ENCODE data around the gene C9. TPM values are rescaled to one million over a fixed set of nuclear protein-coding genes. Genes with fewer than 3 reads are reported as not detected.

C9 gene
- total and polyA plus RNA-seq, 2 of the 4 experiments (the other 2 are of a cell fraction): not detected

- dilution Hi-C loops (cut with HindIII; ENCODE audit: low sequenced_read_pairs, unreplicated experiment) (no loop called here), in situ Hi-C loops (cut with MboI; ENCODE audit: low sequenced_read_pairs) (loop anchor here (25.0 kb wide), 1 partner anchor 914 kb away; no protein-coding TSS in a partner anchor), intact Hi-C loops (cut with micrococcal nuclease) (no loop called here)
- Histone ChIP-seq H4K8ac (ENCODE audit: low read depth in 2 of 2, low read length in 2 of 2) (no peak overlapping the region), H2AK5ac (ENCODE audit: low read depth, low read length) (no peak overlapping the region), H4K20me1 (ENCODE audit: insufficient read depth, low read length) (no peaks in the 10 kb centered on the region), H2AK9ac (replicated peaks; ENCODE audit: low read depth, low read length, poor library complexity) (no peak overlapping the region), H3K4me1 (ENCODE audit: control insufficient read depth, insufficient read depth, low read length) (no peaks in the 10 kb centered on the region), H3K14ac (replicated peaks; ENCODE audit: low read depth, low read length) (no peak overlapping the region), H4K91ac (ENCODE audit: insufficient read depth, low read depth, low read length) (no peak overlapping the region), H3K18ac (ENCODE audit: low read depth, low read length) (no peak overlapping the region), H2BK15ac (ENCODE audit: low read depth, low read length) (no peak overlapping the region), H3K4me3 (ENCODE audit: insufficient read depth, low read depth, low read length) (no peak overlapping the region), H3K27ac (ENCODE audit: insufficient read depth, low read length) (no peak overlapping the region), H3K56ac (ENCODE audit: extremely low read depth, insufficient read depth, low read length) (no peak overlapping the region), H2BK120ac (ENCODE audit: low read depth, low read length) (no peak overlapping the region), H2BK20ac (ENCODE audit: low read depth, low read length) (no peak overlapping the region), H3K9me3 (ENCODE audit: control insufficient read depth, insufficient read depth, low read length) (no peaks in the 10 kb centered on the region), H3K79me1 (ENCODE audit: low read depth in 1 of 2, low read length in 2 of 2) (no peaks in the 10 kb centered on the region), H3K23ac (ENCODE audit: low read depth, low read length) (no peak overlapping the region), H3K4ac (ENCODE audit: low read depth, low read length) (no peak overlapping the region), H3K36me3 (ENCODE audit: control insufficient read depth, insufficient read depth, low read length) (no peaks in the 10 kb centered on the region), H3K27me3 (ENCODE audit: control insufficient read depth, insufficient read depth, low read length) (peaks cover 5% of the 10 kb centered on the region), H4K5ac (ENCODE audit: low read depth, low read length) (no peak overlapping the region), H2AFZ (replicated peaks; ENCODE audit: low read length, poor library complexity) (no peak overlapping the region), H2BK5ac (ENCODE audit: low read depth, low read length, poor library complexity, severe bottlenecking) (no peak overlapping the region), H3K9me1 (ENCODE audit: insufficient read depth, low read length) (no peaks in the 10 kb centered on the region), H3K9ac (ENCODE audit: low read depth, low read length) (no peak overlapping the region), H3K4me2 (ENCODE audit: low read depth, low read length) (no peak overlapping the region)
- CTCF ChIA-PET: interaction anchor here (0.6 kb wide), 2 partner anchors 11 to 154 kb away, joined by 3 to 7 read pairs; no protein-coding TSS in a partner anchor
- BruUV-seq (replicated peaks): no TSS peak
- no peak for ATAC-seq (ENCODE audit: low read depth)
- no peak for DNase-seq
- TF ChIP-seq MAZ (IDR thresholded peaks at IDR 0.05; ENCODE audit: borderline replicate concordance, low read depth, low read length) (no peak), FOS (IDR thresholded peaks at IDR 0.05; ENCODE audit: low read depth, low read length) (no peak), USF2 (IDR thresholded peaks at IDR 0.05; ENCODE audit: low read depth, low read length) (no peak), MXI1 (IDR thresholded peaks at IDR 0.05; ENCODE audit: borderline replicate concordance, low read depth, low read length) (no peak), ELK1 (IDR thresholded peaks at IDR 0.05; ENCODE audit: borderline replicate concordance, low read depth, low read length) (no peak), SMC3 (IDR thresholded peaks at IDR 0.05; ENCODE audit: low read depth, low read length) (no peak), NFE2L2 (IDR thresholded peaks at IDR 0.05; ENCODE audit: low read depth, low read length) (no peak), RAD21 (IDR thresholded peaks at IDR 0.05; ENCODE audit: low read length) (no peak), CEBPB (IDR thresholded peaks at IDR 0.05; ENCODE audit: low read depth, low read length) (no peak), RCOR1 (IDR thresholded peaks at IDR 0.05; ENCODE audit: insufficient replicate concordance, low read length) (no peak)
- POLR2A ChIA-PET (ENCODE audit: unreplicated experiment): no interaction called here
These were observed 62.9 kb downstream of the C9 start for GRCh38 chr5:39301406-39301805.
